NOMO-1 treated with DMSO at 0.1 percent for 48 hours (cell line): ENCODE data around the gene TWF2.
A peak's percentile ranks its signal among the peaks of the same experiment; 100 is the strongest.

Experiments
- DNase-seq: peaks from one replicate; lab custom pipeline; 2025; ENCODE audit not compliant: unreplicated experiment; lab: John Stamatoyannopoulos, UW

TWF2 gene

DNA sequence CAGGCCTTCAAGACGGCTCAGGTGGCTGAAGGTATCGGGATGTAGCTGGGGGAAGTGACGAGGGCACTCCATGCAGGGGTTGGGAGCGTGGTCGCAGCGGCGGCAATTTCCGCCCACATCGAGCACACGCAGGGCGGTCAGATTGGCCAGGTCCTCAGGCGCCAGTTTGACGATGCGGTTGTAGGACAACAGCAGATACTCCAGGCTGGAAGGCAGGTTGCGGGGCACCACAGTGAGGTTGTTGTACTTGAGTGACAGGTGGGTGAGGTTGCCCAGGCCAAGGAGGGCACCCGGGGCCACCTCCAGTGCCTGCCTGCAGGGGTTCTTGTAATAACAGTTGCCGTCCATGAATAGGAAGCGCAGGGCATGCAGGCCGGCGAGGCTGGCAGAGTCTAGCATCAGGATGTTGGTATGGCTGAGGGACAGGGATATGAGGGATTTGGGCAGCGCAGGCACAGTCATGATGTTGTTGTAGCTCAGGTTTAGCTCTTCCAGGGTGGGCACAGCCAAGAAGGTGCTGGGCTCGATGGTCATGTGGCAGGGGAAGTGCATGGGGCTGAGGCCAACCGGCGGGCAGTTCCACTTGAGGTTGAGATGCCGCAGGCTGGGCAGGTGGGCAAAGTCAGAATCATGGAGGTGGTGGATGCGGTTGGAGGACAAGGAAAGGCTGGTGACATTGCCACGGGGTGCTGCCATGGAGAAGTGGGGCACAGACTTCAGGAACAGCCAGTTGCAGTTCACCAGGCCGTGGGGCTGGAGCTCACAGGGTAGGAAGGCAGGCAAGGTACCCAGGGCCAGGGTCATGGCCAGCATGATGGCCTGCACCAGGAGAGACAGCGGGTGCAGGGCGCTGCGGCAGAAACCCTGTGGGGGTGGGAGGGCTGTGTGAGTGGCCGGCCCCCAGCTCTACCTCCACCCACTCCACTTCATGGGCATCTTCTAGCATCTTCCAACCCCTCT, 15.2 kb downstream of the TWF2 start:
- no peak for DNase-seq

DNA sequence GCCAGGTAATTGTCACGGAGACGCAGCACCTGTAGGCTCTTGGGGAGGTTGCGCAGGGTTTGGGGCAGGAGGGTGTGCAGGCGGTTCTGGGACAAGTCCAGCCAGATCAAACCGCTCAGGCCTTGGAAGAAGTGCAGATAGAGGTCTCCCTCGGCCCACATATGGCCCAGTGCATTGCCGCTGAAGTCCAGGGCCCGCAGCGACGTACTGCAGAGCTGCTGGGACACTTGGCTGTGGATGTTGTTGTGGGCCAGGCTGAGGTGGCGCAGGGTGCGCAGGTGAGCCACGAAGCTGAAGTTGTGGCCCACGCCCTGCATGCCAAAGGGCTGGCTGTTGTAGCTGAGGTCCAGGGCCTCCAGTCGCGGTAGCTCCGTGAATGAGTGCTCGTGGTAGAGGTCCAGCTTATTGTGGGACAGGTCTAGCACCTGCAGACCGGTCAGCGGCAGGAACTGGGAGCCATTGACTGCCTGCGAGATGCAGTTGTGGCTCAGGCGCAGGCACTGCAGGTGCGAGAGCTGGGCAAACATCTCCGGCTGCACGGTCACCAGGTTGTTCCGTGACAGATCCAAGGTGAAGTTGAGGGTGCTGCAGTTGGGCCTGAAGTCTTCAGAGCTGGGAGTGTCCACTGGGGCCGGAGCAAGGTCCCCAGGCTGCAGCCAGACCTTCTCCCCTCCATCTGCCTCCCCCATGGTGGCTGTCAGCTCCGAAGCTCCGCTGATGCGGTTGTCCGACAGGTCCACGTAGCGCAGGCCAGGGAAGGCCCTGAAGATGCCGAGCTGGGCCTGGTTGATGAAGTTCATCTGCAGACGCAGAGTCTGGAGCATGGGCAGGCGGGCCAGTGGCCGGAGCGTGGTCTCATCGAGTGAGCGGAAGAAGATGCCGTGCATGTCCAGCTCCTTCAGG, 16.4 kb downstream of the TWF2 start:
- DNase-seq, result no peak

- no peak for DNase-seq
These were observed 17.2 kb downstream of the TWF2 start for GRCh38 chr3:52221563-52222318.

DNA sequence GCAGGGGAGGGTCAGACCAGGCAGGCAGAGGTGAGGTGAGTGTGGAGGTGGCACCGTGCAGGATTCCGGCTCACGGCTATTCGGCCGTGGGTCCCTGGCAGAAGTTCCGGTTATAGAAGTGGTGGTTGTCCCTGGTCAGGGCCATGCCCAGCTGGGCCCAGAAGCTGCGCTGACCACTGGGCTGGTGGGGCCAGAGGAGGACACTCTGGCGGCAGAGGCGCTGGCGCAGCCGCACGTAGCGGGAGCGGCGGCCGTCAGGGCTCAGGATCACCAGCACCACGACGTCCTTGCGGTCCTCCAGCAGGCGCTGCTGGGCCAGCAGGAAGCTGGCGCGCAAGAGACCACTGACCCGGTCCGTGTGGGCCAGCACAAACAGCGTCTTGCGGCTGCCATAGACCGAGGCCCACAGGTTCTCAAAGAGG, 17.8 kb downstream of the TWF2 start:
- no peak for DNase-seq

DNA sequence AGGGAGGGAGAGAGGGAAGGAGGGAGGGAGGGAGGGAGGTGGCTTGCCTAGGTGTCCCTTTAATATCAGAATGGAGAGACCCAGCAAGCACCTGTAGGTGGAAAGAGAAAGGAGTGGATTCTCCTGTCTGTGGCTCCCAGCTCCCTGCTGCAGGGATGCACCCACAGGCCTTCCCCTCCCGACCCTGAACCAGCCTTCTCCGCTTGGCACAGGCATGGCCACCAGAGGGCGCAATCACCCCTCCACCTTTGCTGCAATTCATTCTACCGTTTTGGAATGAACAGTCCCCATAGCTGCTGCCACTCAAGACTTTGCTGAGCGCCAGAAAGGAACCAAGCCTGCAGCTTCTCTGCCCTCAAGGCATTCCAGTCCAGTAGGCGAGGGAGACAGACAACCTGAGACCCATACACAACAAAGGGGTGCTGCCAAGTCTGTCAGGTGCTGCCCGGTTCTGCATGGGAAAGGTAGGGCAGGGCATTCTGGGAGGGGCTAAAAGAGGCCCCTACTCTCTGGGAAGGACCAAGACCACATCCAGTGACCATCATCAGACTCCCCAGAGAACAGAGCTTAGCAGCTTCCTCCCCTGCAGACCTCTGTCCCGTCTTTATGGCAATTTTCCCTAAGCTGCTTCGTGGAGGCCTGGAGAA, 18.5 kb downstream of the TWF2 start:
- DNase-seq, result peak; percentile 75

- no peak for DNase-seq
These were observed 19.9 kb downstream of the TWF2 start for GRCh38 chr3:52218937-52219650.

DNA sequence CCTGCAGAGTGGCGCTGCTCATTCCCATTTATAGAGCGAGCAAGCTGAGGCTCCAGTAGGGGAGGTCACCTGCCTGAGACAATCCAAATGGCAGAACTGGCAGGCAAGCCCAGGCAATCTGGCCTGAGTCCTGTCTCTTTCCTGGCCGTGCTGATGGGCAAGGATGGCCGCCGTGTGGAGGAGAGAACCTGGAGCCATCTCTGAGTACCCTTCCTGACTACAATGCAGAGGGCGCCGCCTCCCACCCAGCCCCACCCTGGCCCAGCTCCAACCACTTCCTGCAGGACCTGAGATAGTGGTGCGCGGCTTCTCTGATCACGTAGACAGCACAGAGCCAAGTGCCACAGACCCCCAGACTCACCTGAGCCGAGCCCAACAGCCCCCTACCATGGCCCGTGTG, 20.5 kb downstream of the TWF2 start:
- DNase-seq, result no peak

DNA sequence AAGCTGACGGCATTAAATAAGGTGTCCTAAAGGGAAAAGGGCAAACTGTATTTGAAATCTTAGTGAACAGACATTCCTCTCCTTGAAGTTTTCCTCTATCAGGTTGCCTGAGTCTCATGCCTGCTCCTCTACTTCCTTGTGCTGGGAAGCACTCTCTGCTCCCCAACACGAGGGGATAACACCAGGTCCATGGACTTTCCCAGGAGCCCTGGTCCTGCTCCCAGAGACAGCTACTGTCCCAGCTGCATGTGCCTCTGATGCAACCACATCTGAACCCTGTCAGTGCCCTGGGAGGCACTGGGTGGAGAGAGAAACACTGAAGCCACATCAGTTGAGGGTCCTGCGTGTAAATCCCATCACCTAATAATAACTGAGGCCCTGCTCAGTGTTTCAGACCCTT, 20.9 kb downstream of the TWF2 start:
- DNase-seq, result no peak

DNA sequence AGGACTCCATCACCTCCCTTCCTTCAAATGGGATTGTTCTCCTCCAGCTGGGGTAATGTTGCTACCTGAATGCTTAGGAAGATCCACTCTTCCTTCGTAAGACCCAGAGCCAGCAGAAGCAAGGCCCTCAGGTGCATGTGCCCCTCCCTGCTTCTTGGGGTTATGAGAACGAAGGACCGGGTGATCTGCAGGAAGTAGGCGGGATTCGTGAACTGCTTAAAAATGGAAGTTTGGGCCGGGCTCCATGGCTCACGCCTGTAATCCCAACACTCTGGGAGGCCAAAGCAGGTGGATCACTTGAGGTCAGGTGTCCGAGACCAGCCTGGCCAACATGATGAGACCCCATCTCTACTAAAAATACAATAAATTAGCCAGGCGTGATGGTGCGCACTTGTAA, 21.6 kb downstream of the TWF2 start:
- DNase-seq, result no peak

GRCh38 chr3:52216585-52217408, 22.2 kb downstream of the TWF2 start:
- no peak for DNase-seq

DNA sequence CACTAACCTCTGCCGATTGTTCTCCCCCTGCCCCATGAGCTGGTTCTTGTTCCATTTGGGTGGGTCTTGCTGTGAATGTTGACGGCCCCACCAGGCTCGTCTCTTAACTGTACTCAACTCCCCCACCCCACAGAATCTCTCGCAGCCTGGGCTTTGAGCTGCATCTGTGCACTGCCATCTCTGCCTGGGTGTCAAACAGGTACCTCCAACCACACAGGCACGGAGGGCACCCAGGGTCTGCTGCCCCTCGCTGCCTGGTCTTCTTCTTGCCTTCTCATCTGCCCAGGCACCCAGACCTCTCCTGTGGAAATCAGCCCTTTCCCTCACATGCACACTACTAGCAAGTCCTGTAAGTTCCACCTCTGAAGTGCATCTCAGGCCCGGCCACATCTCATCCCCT, 23.6 kb downstream of the TWF2 start:
- DNase-seq, result no peak

DNA sequence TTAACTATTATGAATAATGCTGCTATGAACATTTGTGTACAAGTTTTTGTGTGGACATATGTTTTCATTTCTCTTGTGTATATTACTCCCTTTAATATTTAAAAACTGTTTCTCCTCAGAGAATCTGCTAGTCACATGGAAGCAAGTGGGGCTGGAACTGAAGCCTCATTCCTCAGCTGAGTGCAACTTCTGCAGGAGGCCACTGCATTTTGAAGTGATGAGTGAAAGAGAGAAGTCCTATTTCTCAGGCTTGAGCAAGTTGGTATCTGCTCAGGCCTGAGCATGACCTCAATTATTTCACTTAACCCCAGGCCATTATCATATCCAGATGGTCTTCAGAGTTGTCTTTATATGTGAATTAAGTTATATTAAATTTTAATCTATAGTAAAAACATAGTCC, 25.1 kb downstream of the TWF2 start:
- no peak for DNase-seq

GRCh38 chr3:52213005-52213404, 26.0 kb downstream of the TWF2 start:
- no peak for DNase-seq

DNA sequence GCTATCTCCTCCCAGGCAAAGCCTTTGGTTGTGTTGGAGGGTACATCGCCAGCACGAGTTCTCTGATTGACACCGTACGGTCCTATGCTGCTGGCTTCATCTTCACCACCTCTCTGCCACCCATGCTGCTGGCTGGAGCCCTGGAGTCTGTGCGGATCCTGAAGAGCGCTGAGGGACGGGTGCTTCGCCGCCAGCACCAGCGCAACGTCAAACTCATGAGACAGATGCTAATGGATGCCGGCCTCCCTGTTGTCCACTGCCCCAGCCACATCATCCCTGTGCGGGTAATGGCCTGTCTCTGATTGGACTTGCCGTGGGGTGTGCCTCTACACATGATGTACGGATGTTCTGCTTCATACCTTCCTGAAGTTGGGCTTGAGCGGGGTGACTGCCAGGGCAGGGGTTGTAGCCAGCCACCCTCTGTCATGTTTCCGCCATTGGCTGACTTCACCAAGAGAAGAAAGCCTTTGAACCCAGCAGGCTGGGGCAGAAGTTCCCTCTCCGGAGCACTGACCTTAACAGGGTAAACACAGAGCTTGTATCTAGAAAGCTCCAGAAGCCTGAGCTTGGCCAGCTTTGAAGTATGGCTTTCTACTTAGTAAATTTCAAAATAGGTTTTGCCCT, 27.6 kb downstream of the TWF2 start:
- no peak for DNase-seq

GRCh38 chr3:52210550-52211046, 28.4 kb downstream of the TWF2 start:
- peak; percentile 93 for DNase-seq

DNA sequence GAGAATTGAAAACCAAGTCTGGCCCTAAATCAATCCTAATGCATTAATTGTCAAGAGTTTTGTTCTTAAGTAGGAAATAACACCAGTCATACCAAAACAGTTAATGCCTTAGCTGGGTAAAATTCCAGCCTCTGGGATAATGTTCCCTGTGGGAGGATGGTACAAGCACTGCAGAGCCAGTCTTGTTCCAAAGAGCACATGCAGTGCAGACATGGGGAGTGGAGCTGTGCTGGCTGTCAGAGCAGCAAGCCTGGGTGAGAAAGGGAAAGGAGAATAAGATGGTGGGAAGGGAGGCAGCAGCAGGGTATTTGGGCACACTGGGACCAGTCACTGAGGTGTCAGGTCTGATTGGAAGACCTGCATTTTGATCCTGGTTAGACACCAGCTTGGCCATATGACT, 28.9 kb downstream of the TWF2 start:
- DNase-seq, result no peak

GRCh38 chr3:52208556-52208955, 30.4 kb downstream of the TWF2 start:
- no peak for DNase-seq

- DNase-seq, result no peak
These were observed 33.1 kb downstream of the TWF2 start for GRCh38 chr3:52205727-52206372.
